ENCODE data around the gene UPK3A. TPM values are rescaled to one million over a fixed set of nuclear protein-coding genes. Genes with fewer than 3 reads are reported as not detected.
"Not testable (repeated sequence)": the region's sequence is repeated elsewhere in the genome, so short reads cannot be mapped to it uniquely, and the experiment has no call there.

UPK3A gene
- total RNA-seq, 1 donor from 2014 or later = not detected

GRCh38 chr22:45248832-45249561 is 35.8 kb upstream of the UPK3A start:
- TF ChIP-seq CTCF (IDR thresholded peaks at IDR 0.05; ENCODE audit: unreplicated experiment) = no peak
- no peak overlapping the region for H3K27ac Mint-ChIP-seq (ENCODE audit: unreplicated experiment)

GRCh38 chr22:45251825-45252224 is 32.9 kb upstream of the UPK3A start:
- H3K9me3 Mint-ChIP-seq (ENCODE audit: unreplicated experiment) = no peaks in the 10 kb centered on the region

More at GRCh38 chr22:45248832-45249561, 35.8 kb upstream of the UPK3A start:
- no peak overlapping the region for H3K4me3 Mint-ChIP-seq (ENCODE audit: unreplicated experiment)
- no peaks in the 10 kb centered on the region for H3K9me3 Mint-ChIP-seq (ENCODE audit: unreplicated experiment)
- peaks cover 3% of the 10 kb centered on the region for H3K4me1 Mint-ChIP-seq (ENCODE audit: unreplicated experiment)
- H3K36me3 Mint-ChIP-seq (ENCODE audit: low read depth, unreplicated experiment) = no peaks in the 10 kb centered on the region
- DNase-seq (ENCODE audit: low spot score) = no peak
- H3K27me3 Mint-ChIP-seq (ENCODE audit: unreplicated experiment) = peaks cover 3% of the 10 kb centered on the region

GRCh38 chr22:45253039-45253641 is 31.6 kb upstream of the UPK3A start:
- Mint-ChIP-seq H3K4me3 (ENCODE audit: unreplicated experiment) (no peak overlapping the region), H3K36me3 (ENCODE audit: low read depth, unreplicated experiment) (no peaks in the 10 kb centered on the region), H3K9me3 (ENCODE audit: unreplicated experiment) (no peaks in the 10 kb centered on the region), H3K27ac (ENCODE audit: unreplicated experiment) (no peak overlapping the region), H3K27me3 (ENCODE audit: unreplicated experiment) (peaks cover 7% of the 10 kb centered on the region), H3K4me1 (ENCODE audit: unreplicated experiment) (peaks cover 3% of the 10 kb centered on the region)
- DNase-seq (ENCODE audit: low spot score) = no peak
- no peak for TF ChIP-seq CTCF (IDR thresholded peaks at IDR 0.05; ENCODE audit: unreplicated experiment)

More at GRCh38 chr22:45251825-45252224, 32.9 kb upstream of the UPK3A start:
- Mint-ChIP-seq H3K4me1 (ENCODE audit: unreplicated experiment) (peaks cover 3% of the 10 kb centered on the region), H3K27ac (ENCODE audit: unreplicated experiment) (no peak overlapping the region), H3K4me3 (ENCODE audit: unreplicated experiment) (no peak overlapping the region), H3K36me3 (ENCODE audit: low read depth, unreplicated experiment) (no peaks in the 10 kb centered on the region), H3K27me3 (ENCODE audit: unreplicated experiment) (peaks cover 3% of the 10 kb centered on the region)
- TF ChIP-seq CTCF (IDR thresholded peaks at IDR 0.05; ENCODE audit: unreplicated experiment) = no peak
- no peak for DNase-seq (ENCODE audit: low spot score)

- H3K4me1 Mint-ChIP-seq (ENCODE audit: unreplicated experiment) = peaks cover 3% of the 10 kb centered on the region
- H3K36me3 Mint-ChIP-seq (ENCODE audit: low read depth, unreplicated experiment) = no peaks in the 10 kb centered on the region
- TF ChIP-seq CTCF (IDR thresholded peaks at IDR 0.05; ENCODE audit: unreplicated experiment) = no peak
- DNase-seq (ENCODE audit: low spot score) = no peak
- H3K9me3 Mint-ChIP-seq (ENCODE audit: unreplicated experiment) = no peaks in the 10 kb centered on the region
- no peak overlapping the region for H3K27ac Mint-ChIP-seq (ENCODE audit: unreplicated experiment)
- peaks cover 7% of the 10 kb centered on the region for H3K27me3 Mint-ChIP-seq (ENCODE audit: unreplicated experiment)
- no peak overlapping the region for H3K4me3 Mint-ChIP-seq (ENCODE audit: unreplicated experiment)
Measured at GRCh38 chr22:45254388-45254787, 30.4 kb upstream of the UPK3A start.

GRCh38 chr22:45254789-45255278 is 29.9 kb upstream of the UPK3A start:
- Mint-ChIP-seq H3K27ac (ENCODE audit: unreplicated experiment) (no peak overlapping the region), H3K4me1 (ENCODE audit: unreplicated experiment) (peaks cover 3% of the 10 kb centered on the region), H3K27me3 (ENCODE audit: unreplicated experiment) (peaks cover 7% of the 10 kb centered on the region), H3K9me3 (ENCODE audit: unreplicated experiment) (no peaks in the 10 kb centered on the region), H3K4me3 (ENCODE audit: unreplicated experiment) (no peak overlapping the region), H3K36me3 (ENCODE audit: low read depth, unreplicated experiment) (no peaks in the 10 kb centered on the region)
- TF ChIP-seq CTCF (IDR thresholded peaks at IDR 0.05; ENCODE audit: unreplicated experiment) = no peak
- no peak for DNase-seq (ENCODE audit: low spot score)

- not testable (repeated sequence) for DNase-seq (ENCODE audit: low spot score); H3K4me1 Mint-ChIP-seq (ENCODE audit: unreplicated experiment); H3K27ac Mint-ChIP-seq (ENCODE audit: unreplicated experiment); H3K9me3 Mint-ChIP-seq (ENCODE audit: unreplicated experiment); H3K4me3 Mint-ChIP-seq (ENCODE audit: unreplicated experiment); H3K27me3 Mint-ChIP-seq (ENCODE audit: unreplicated experiment); H3K36me3 Mint-ChIP-seq (ENCODE audit: low read depth, unreplicated experiment)
Measured at GRCh38 chr22:45257941-45258340, 26.8 kb upstream of the UPK3A start.
